Adrenal gland (tissue), 12 donors: ENCODE data around the gene CCDC30. TPM values are rescaled to one million over a fixed set of nuclear protein-coding genes. Genes with fewer than 3 reads are reported as not detected.

ENCODE experiments used
- DNase-seq, 7 donors: peaks; one replicate each; pipeline ENCODE4 v3.0.0-alpha.2; 2019 to 2020
- H3K27ac ChIP-seq, 5 donors: fragments of 200-600 bp; sonication (generic) in 4 of 5; 1 replicate in 3 of 5; 2 replicates in 2 of 5; pipeline versions ENCODE4 v1.5.1 to v1.8.0; 2016 to 2020; ENCODE audit warnings: mild to moderate bottlenecking in 1 of 5
- H3K27me3 ChIP-seq: fragments of 200-600 bp; 2 replicates; pipeline ENCODE4 v1.8.0; 2021
- H3K36me3 ChIP-seq, 2 donors: fragments of 200-600 bp; replicated peaks in 1 of 2; 1 replicate in 1 of 2; 2 replicates in 1 of 2; pipeline versions ENCODE4 v1.5.1 to v1.8.0; 2018 to 2022
- H3K4me1 ChIP-seq, 2 donors: fragments of 200-600 bp; replicated peaks in 1 of 2; 1 replicate in 1 of 2; 2 replicates in 1 of 2; pipeline versions ENCODE4 v1.5.1 to v1.8.0; 2018 to 2021
- H3K4me3 ChIP-seq, 4 donors: fragments of 200-600 bp; sonication (generic) in 3 of 4; one replicate each; pipeline ENCODE4 v1.5.1; 2016 to 2018
- H3K9me3 ChIP-seq, 3 donors: fragments of 200-600 bp; sonication (generic) in 1 of 3; replicated peaks in 1 of 3; 1 replicate in 2 of 3; 2 replicates in 1 of 3; pipeline versions ENCODE4 v1.5.1 to v1.8.0; 2016 to 2021
- CTCF ChIP-seq, 6 experiments: fragments of 450-650 bp in 4 of 6; fragments of 200-600 bp in 2 of 6; sonication (generic) in 1 of 6; IDR thresholded peaks; 1 replicate in 5 of 6; 2 replicates in 1 of 6; pipeline versions ENCODE4 v1.5.1 to v1.8.0; 2016 to 2021; ENCODE audit warnings: antibody characterized with exemption in 6 of 6, mild to moderate bottlenecking in 2 of 6, moderate library complexity in 1 of 6
- POLR2A ChIP-seq, 2 donors: fragments of 450-650 bp; IDR thresholded peaks; one replicate each; pipeline ENCODE4 v1.6.1; 2017; ENCODE audit warnings: antibody characterized with exemption in 2 of 2, mild to moderate bottlenecking in 2 of 2, moderate library complexity in 1 of 2
- WGBS, 4 donors: extraction: QIAGEN DNeasy Blood & Tissue Kit in 2 of 4; methylation state at CpG; one replicate each; pipeline versions ENCODE4 v1.1.5 to v1.1.7; 2013 to 2017; 5-methylcytosine and 5-hydroxymethylcytosine counted together
- intact Hi-C, 2 donors: fragments of 100-400 bp; cut with DNase I; formaldehyde crosslinking; loops; one replicate each; pipeline versions ENCODE4 v1.14.1 to v1.15.0; 2022 to 2023
- polyA plus RNA-seq, 3 donors: library from polyadenylated mRNA; stranded (reverse); fragments of 200-250 nt in 2 of 3; fragments of 350-450 nt in 1 of 3; fragmentation: Illumina TruSeq in 1 of 3; extraction: RNeasy Lipid Tissue Mini Kit (QIAGEN cat#74804) in 1 of 3; gene quantifications; one replicate each; pipeline ENCODE4 v1.2.3, GENCODE V29; 2013 to 2014
- total RNA-seq, 9 donors: library from RNA; depleted of rRNA in 4 of 9; stranded (reverse); fragments of >200 nt in 4 of 9; fragments of 120-200 nt in 1 of 9; fragmentation: NEBNext Ultra II Directional in 1 of 9; extraction: Animal tissue kit (Norgen Biotek cat#: 25700) in 1 of 9; gene quantifications; one replicate each; pipeline versions ENCODE4 v1.1.0 to v1.2.4, GENCODE V29; 2013 to 2023
- donor health status: healthy with polysubstance abuse.
- donor health status: Bipolar disorder and iron deficiency.
- donor health status: DM: yes; HTN: yes; CAD: no.
- donor health status: DM: no; HTN: no; CAD: no.
- donor health status: DM: no; HTN: no; CAD: no.
- donor health status: DM: yes; HTN: yes; CAD: no.

The CCDC30 gene
- total and polyA plus RNA-seq, 12 donors, result 1.8 to 8.3 (median 4.0) TPM

GRCh38 chr1:42518908-42519307 is 55.8 kb downstream of the CCDC30 start:
- intact Hi-C loops, result no loop called here
- Histone ChIP-seq H3K36me3 (peaks cover 0 to 3% of the 10 kb centered on the region in 2 donors), H3K4me3 (no peak overlapping the region), H3K27ac (no peak overlapping the region), H3K4me1 (no peaks in the 10 kb centered on the region), H3K9me3 (no peaks in the 10 kb centered on the region), H3K27me3 (no peaks in the 10 kb centered on the region)
- WGBS, 4 donors, result 61 to 78% (median 65%) methylated on average over 1 of the region's 1 CpG
- DNase-seq, result no peak
- TF ChIP-seq CTCF (IDR thresholded peaks at IDR 0.05), result no peak
- no peak for TF ChIP-seq POLR2A (IDR thresholded peaks at IDR 0.05)

- TF ChIP-seq POLR2A (IDR thresholded peaks at IDR 0.05) (no peak), CTCF (IDR thresholded peaks at IDR 0.05) (no peak)
- Histone ChIP-seq H3K27ac (no peak overlapping the region), H3K9me3 (no peaks in the 10 kb centered on the region), H3K36me3 (no peaks in the 10 kb centered on the region), H3K4me3 (no peak overlapping the region), H3K27me3 (no peaks in the 10 kb centered on the region), H3K4me1 (no peaks in the 10 kb centered on the region)
- intact Hi-C loops, result no loop called here
- 92 to 97% (median 94%) methylated on average over 3 of the region's 3 CpGs for WGBS, 4 donors
- no peak for DNase-seq
These were observed 60.1 kb downstream of the CCDC30 start for GRCh38 chr1:42523171-42523570.

GRCh38 chr1:42524330-42524729 is 61.2 kb downstream of the CCDC30 start:
- TF ChIP-seq CTCF (IDR thresholded peaks at IDR 0.05) (no peak), POLR2A (IDR thresholded peaks at IDR 0.05) (no peak)
- no peaks in the 10 kb centered on the region for H3K27me3 ChIP-seq
- no peaks in the 10 kb centered on the region for H3K9me3 ChIP-seq
- no peak for DNase-seq
- intact Hi-C loops, result no loop called here
- H3K27ac ChIP-seq, result no peak overlapping the region
- H3K36me3 ChIP-seq, result no peaks in the 10 kb centered on the region
- no peak overlapping the region for H3K4me3 ChIP-seq
- WGBS, 4 donors, result 83 to 96% (median 89%) methylated on average over 3 of the region's 3 CpGs
- peaks cover 0 to under 1% of the 10 kb centered on the region in 2 donors for H3K4me1 ChIP-seq

GRCh38 chr1:42529724-42530181 is 66.7 kb downstream of the CCDC30 start:
- H3K27ac ChIP-seq, result peak overlapping the region in 1 of 5 donors; percentile 25
- H3K4me1 ChIP-seq, result peaks cover 0 to 10% of the 10 kb centered on the region in 2 donors
- no peaks in the 10 kb centered on the region for H3K36me3 ChIP-seq
- peak overlapping the region in 1 of 4 donors; percentile 49 for H3K4me3 ChIP-seq
- DNase-seq, result peak in 3 of 7 donors; percentile 24 to 31 (median 27)
- 38 to 47% (median 45%) methylated on average over 3 of the region's 3 CpGs for WGBS, 4 donors
- intact Hi-C loops, result no loop called here
- no peaks in the 10 kb centered on the region for H3K27me3 ChIP-seq
- TF ChIP-seq POLR2A (IDR thresholded peaks at IDR 0.05) (no peak), CTCF (IDR thresholded peaks at IDR 0.05) (no peak)
- H3K9me3 ChIP-seq, result no peaks in the 10 kb centered on the region
